Fibroblast of skin of right quadriceps (primary cell): ENCODE data around the gene FH.

Experiments used
- DNase-seq: peaks from one replicate; pipeline ENCODE4 v3.0.0-alpha.2; 2013

FH gene

DNA sequence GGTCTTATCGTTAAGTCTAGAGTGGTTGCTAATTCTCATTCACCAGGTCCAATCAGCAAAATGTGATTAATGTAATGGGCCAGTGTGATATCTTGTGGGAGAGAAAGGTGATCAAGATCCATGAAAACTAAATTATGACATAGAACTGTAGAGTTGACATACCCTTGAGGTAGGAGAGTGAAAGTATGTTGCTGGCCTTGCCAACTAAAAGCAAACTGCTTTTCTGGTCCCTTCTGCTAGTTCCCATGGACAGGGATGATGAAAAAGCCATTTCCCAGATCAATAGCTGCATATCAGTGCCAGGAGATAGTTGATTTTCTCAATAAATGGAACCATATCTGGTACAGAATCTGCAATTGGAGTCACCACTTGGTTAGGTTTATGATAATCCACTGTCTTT lies 65.8 kb downstream of the FH start:
- no peak for DNase-seq

DNA sequence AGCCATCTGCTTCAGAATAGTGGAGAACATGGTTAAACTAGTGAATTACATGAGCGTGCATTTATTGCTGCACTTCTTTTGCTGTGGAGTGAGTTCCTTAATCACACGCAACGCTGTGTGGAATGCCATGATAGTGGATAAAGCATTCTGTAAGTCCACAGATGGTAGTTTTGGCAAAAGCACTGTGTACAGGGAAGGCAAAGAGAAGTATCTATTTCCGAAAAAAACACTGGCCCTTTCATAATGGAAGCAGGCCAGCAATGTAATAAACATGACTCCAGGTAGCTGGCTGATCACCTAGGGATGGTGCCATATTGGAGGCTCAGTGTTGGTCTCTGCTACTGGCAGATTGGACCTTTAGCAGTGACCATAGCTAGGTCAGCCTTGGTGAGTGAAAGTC lies 67.6 kb downstream of the FH start:
- no peak for DNase-seq
